Ovary (tissue), 9 donors: ENCODE measurements around the gene LOXHD1. TPM values are rescaled to one million over a fixed set of nuclear protein-coding genes. Genes with fewer than 3 reads are reported as not detected.

ENCODE experiments used
- DNase-seq, 5 donors: peaks; one replicate each; pipeline ENCODE4 v3.0.0-alpha.2; 2019 to 2020
- H3K27ac ChIP-seq, 2 donors: fragments of 200-600 bp; one replicate each; pipeline versions ENCODE4 v1.5.1 to v1.8.0; 2019 to 2022
- H3K27me3 ChIP-seq: fragments of 200-600 bp; one replicate; pipeline ENCODE4 v1.8.0; 2022
- H3K36me3 ChIP-seq: fragments of 200-600 bp; sonication (generic); one replicate; pipeline ENCODE4 v1.5.1; 2019
- H3K4me1 ChIP-seq: one replicate; pipeline ENCODE4 v1.8.1; 2013; ENCODE audit warnings: mild to moderate bottlenecking, moderate library complexity; ENCODE audit not compliant: insufficient read depth
- H3K4me3 ChIP-seq: fragments of 200-600 bp; sonication (generic); one replicate; pipeline ENCODE4 v1.5.1; 2017
- H3K9me3 ChIP-seq, 2 donors: fragments of 200-600 bp in 1 of 2; sonication (generic) in 1 of 2; one replicate each; pipeline versions ENCODE4 v1.5.1 to v1.8.1; 2013 to 2019; ENCODE audit warnings: mild to moderate bottlenecking in 1 of 2, moderate library complexity in 1 of 2
- CTCF ChIP-seq, 3 donors: fragments of 450-650 bp in 2 of 3; fragments of 200-600 bp in 1 of 3; IDR thresholded peaks; one replicate each; pipeline versions ENCODE4 v1.5.1 to v1.8.0; 2016 to 2022; ENCODE audit warnings: antibody characterized with exemption in 3 of 3, mild to moderate bottlenecking in 1 of 3
- EP300 ChIP-seq: sonication (generic); formaldehyde crosslinking; IDR thresholded peaks from one replicate; pipeline ENCODE4 v1.6.1; 2017; ENCODE audit warnings: antibody characterized with exemption
- POLR2A ChIP-seq: fragments of 450-650 bp; IDR thresholded peaks from one replicate; pipeline ENCODE4 v1.6.1; 2017; ENCODE audit warnings: antibody characterized with exemption, mild to moderate bottlenecking, moderate library complexity
- WGBS, 3 donors: extraction: QIAGEN DNeasy Blood & Tissue Kit in 1 of 3; methylation state at CpG; one replicate each; pipeline versions ENCODE4 v1.1.5 to v1.1.7; 2013 to 2017; 5-methylcytosine and 5-hydroxymethylcytosine counted together
- intact Hi-C, 4 donors: fragments of 100-400 bp; cut with DNase I; formaldehyde crosslinking; loops; one replicate each; pipeline versions ENCODE4 v1.11.0 to v1.15.1; 2022 to 2023
- polyA plus RNA-seq, 2 donors: library from polyadenylated mRNA; stranded (reverse); fragments of 200-250 nt in 1 of 2; fragments of 350-450 nt in 1 of 2; fragmentation: Illumina TruSeq in 1 of 2; extraction: RNeasy Lipid Tissue Mini Kit (QIAGEN cat#74804) in 1 of 2; gene quantifications; one replicate each; pipeline ENCODE4 v1.2.3, GENCODE V29; 2013 to 2014
- total RNA-seq, 7 donors: library from RNA; depleted of rRNA in 2 of 7; stranded (reverse); fragments of >200 nt in 2 of 7; fragmentation: NEBNext Ultra II Directional in 3 of 7; extraction: Animal tissue kit (Norgen Biotek cat#: 25700) in 3 of 7; gene quantifications; one replicate each; pipeline versions ENCODE4 v1.1.0 to v1.2.4, GENCODE V29; 2016 to 2023
- donor health status: DM: no; HTN: no; CAD: no; lungs with moderate emphysema.
- donor health status: DM: no; HTN: no; CAD: no.
- donor health status: Bipolar disorder and iron deficiency.
- donor health status: DM: yes; HTN: yes; CAD: no.
- donor health status: DM: no; HTN: no; CAD: no.
- donor health status: DM: yes; HTN: yes; CAD: no.

The LOXHD1 gene
- total and polyA plus RNA-seq, 9 donors = 0.13 to 1.2 (median 0.31) TPM; not detected in 3

GRCh38 chr18:46470714-46471113 is 186.3 kb downstream of the LOXHD1 start:
- Histone ChIP-seq H3K4me3 (no peak overlapping the region), H3K4me1 (no peaks in the 10 kb centered on the region), H3K27ac (no peak overlapping the region), H3K36me3 (no peaks in the 10 kb centered on the region), H3K9me3 (no peaks in the 10 kb centered on the region), H3K27me3 (no peaks in the 10 kb centered on the region)
- TF ChIP-seq EP300 = no peak
- no peak for TF ChIP-seq POLR2A
- DNase-seq = no peak
- intact Hi-C loops = no loop called here
- WGBS, 3 donors = 55 to 84% (median 56%) methylated on average over 3 of the region's 3 CpGs

- WGBS, 3 donors = 39 to 47% (median 42%) methylated on average over 3 of the region's 3 CpGs
- H3K27ac ChIP-seq = no peak overlapping the region
Observed at GRCh38 chr18:46469186-46469915, 187.7 kb downstream of the LOXHD1 start.

GRCh38 chr18:46468426-46469180 is 188.4 kb downstream of the LOXHD1 start:
- 72 to 77% (median 73%) methylated on average over 11 of the region's 11 CpGs for WGBS, 3 donors

More at GRCh38 chr18:46469186-46469915, 187.7 kb downstream of the LOXHD1 start:
- DNase-seq = no peak
- no peaks in the 10 kb centered on the region for H3K9me3 ChIP-seq
- no peak overlapping the region for H3K4me3 ChIP-seq
- H3K4me1 ChIP-seq = no peaks in the 10 kb centered on the region
- intact Hi-C loops = no loop called here
- H3K36me3 ChIP-seq = no peaks in the 10 kb centered on the region
- no peaks in the 10 kb centered on the region for H3K27me3 ChIP-seq
- TF ChIP-seq POLR2A (no peak), EP300 (no peak), CTCF (IDR thresholded peaks at IDR 0.05) (no peak)

GRCh38 chr18:46466234-46467160 is 190.5 kb downstream of the LOXHD1 start:
- Histone ChIP-seq H3K36me3 (no peaks in the 10 kb centered on the region), H3K27me3 (no peaks in the 10 kb centered on the region), H3K9me3 (no peaks in the 10 kb centered on the region), H3K4me1 (no peaks in the 10 kb centered on the region), H3K27ac (no peak overlapping the region), H3K4me3 (no peak overlapping the region)
- 41 to 47% (median 45%) methylated on average over 9 of the region's 9 CpGs for WGBS, 3 donors
- TF ChIP-seq CTCF (IDR thresholded peaks at IDR 0.05) = no peak
- no peak for TF ChIP-seq POLR2A
- TF ChIP-seq EP300 = no peak
- intact Hi-C loops = no loop called here
- DNase-seq = no peak

More at GRCh38 chr18:46468426-46469180, 188.4 kb downstream of the LOXHD1 start:
- DNase-seq = no peak
- intact Hi-C loops = no loop called here
- Histone ChIP-seq H3K27me3 (no peaks in the 10 kb centered on the region), H3K36me3 (no peaks in the 10 kb centered on the region), H3K4me3 (no peak overlapping the region), H3K27ac (no peak overlapping the region), H3K4me1 (no peaks in the 10 kb centered on the region), H3K9me3 (no peaks in the 10 kb centered on the region)
- TF ChIP-seq CTCF (IDR thresholded peaks at IDR 0.05) = no peak
- TF ChIP-seq EP300 = no peak
- no peak for TF ChIP-seq POLR2A
